NCI-H2171 (cell line): ENCODE data around the gene PIGBOS1.
"Not testable (repeated sequence)": the region's sequence is repeated elsewhere in the genome, so short reads cannot be mapped to it uniquely, and the experiment has no call there.

Experiments
- DNase-seq: peaks from one replicate; lab custom pipeline; 2025; lab: John Stamatoyannopoulos, UW

PIGBOS1 gene

DNA sequence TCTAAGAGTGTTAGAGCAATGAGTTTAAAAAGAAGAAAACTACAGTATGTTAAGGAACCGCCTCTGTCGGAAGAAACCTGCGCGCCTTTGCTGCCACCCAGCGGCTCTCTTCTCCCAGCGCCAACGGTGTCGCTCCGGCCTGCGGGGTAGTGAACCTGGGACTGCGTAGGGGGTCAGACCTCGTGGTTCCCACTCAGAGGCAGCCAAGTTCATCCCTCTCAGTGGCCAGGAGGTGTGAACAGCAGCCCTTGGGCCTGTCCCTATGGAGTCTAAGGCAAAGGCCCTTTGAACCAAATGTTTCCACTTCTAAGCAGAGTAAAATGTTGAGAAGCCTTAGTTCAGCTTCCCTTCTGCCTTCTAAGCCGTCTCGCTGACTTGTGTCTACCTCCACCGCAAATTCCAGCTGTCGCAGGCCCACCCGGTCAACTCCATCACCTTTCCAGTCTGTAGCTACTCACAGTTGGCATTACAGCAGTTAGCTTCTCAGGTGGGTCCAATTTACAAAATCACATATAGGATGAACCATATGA lies 28.3 kb downstream of the PIGBOS1 start:
- DNase-seq, result peak; percentile 46

DNA sequence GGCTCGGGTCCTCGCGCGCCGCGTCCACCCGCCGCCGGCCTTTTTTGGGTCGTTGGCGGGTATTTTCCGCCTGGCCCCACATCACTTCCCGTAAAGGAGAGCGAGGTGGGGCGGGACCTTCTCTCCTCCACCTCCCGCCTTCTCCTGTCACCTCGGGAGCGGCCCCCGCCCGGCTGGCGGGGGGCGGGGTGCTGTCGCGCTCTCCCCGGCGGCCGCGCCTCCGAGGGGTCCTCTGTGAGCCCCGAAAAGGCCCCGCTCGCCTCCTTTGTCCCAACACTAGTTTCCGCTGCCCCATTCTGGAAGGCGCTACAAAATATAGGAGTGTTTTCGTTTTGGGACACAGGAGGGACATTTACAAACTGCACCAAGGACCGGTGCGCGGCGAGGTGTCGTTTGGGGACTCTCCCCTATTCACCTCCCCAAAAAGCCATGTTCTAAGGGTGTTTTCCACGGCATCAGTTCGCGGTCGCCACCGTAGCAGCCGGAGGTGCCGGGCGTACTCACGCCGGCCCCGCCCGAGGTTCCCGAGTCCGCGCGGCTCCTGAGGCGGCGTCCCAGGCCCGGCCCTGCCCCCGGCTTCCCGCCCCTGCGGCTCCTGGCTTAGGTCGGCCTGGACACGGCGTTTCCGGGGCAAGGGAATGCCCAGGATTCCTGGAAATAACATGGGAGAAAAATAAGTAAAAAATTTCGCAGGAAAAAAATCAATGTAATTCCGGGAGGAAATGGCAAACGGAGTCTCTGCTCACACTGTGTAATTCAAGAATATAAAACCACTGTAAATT lies 29.0 kb downstream of the PIGBOS1 start, which contains the start of gene RAB27A:
Gene RAB27A, minus strand, starts transcription at position 68 of the 782 bp plus-strand sequence. CDS start 54,879 bp downstream, outside the sequence.
- DNase-seq, result peak; percentile 35

DNA sequence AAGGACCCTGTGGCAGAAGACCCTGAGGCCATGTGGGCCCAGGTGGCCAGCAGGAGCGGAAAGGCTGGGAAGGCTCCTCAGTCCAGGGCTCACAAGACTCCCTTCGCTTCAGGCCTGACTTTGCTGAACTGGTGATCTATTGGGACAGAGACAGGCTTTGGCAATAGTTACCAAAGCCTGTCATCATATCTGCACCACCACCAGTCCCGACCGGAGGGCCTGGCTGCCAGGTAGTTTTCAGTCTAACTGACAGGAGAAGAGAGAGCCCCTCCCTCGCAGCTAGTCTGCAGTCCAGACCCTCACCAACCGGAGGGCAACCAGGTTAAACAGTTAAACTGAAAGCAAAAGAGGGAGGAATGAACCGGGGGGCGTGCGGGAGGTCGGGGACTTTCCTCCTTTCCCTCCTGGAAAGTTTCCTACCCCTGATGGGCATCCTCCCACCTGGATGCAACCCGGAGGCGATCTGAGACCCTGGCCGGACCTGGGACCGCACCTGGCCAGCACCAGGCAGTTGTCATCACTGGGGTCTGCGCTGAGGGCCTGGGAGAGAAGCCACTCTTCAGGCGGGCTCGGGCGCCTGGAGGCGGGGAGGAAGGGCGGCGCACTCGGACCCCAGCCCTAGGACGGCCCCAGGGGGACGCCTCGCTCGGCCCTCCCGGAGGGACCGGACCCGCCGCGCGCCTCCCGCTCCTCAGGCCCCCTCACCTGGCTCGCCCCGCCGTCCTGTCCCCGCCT lies 29.7 kb downstream of the PIGBOS1 start:
- no peak for DNase-seq

DNA sequence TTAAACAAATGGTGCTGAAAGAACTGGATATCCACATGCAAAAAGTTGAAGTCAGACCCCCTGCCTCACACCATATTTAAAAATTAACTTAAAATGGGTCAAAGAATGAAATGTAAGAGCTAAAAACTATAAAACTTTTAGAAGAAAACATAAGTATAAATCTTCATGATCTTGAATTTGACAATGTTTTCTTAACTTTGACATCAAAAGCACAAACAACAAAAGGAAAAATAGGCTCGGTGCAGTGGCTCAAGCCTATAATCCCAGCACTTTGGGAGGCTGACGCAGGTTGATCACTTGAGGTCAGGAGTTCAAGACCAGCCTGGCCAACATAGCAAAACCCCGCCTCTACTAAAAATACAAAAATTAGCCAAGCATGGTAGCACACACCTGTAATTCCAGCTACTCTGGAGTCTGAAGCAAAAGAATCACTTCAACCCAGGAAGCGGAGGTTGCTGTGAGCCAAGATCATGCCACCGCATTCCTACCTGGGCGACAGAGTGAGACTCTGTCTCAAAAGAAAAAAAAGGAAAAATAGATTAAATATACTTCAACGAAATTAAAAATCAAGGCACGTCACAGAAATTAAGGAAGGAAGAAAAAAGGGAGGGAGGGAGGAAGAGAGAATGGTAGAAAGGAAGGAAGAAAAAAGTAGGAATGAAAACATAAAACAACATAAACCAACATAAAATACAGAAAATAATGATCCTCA lies 30.8 kb downstream of the PIGBOS1 start:
- no peak for DNase-seq

DNA sequence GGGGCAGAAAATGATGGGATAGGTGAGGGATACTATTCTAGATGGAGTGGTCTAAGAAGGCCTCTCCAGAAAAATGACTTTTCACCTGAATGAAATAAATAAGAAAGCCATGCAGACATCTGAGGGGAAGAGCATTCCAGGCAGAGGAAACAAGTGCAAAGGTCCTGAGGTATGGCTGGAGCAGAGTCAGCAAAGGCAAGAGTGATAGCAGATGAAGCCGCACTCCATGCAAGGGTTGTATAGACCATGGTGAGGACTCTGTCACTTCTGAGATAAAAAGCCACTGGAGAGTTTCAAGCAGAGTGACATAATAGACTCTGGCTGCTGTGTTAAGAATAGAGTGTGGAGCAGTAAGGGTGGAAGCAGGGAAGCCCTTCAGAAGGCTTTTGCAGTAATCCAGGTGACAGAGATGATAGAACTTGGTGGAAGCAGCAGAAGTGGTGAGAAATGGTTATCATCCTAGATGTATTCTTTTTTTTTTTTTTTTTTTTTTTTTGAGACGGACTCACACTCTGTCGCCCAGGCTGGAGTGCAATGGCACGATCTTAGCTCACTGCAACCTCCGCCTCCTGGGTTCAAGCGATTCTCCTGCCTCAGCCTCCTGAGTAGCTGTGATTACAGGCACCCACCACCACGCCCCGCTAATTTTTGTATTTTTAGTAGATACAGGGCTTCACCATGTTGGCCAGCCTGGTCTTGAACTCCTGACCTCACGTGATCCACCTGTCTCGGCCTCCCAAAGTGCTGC lies 32.3 kb downstream of the PIGBOS1 start:
- not testable (repeated sequence) for DNase-seq

DNA sequence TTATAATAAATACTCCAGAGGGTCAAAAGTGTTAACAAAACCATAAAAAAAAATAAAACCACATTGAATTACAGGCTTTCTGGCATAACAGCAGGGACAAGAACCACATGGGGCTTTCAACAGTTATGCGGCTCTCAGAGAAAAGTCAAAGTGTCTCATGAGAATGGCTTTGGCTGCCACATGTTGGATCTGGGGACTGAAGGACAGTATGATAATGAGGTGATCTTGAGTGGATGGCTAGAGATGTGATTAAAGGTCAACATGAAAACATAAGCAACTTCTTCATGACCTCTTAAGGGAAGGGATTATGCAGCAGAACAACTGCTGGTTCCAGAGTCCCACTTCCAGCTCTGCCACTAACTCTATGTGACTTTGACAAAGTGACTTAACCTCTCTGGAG lies 34.5 kb downstream of the PIGBOS1 start:
- DNase-seq, result no peak

DNA sequence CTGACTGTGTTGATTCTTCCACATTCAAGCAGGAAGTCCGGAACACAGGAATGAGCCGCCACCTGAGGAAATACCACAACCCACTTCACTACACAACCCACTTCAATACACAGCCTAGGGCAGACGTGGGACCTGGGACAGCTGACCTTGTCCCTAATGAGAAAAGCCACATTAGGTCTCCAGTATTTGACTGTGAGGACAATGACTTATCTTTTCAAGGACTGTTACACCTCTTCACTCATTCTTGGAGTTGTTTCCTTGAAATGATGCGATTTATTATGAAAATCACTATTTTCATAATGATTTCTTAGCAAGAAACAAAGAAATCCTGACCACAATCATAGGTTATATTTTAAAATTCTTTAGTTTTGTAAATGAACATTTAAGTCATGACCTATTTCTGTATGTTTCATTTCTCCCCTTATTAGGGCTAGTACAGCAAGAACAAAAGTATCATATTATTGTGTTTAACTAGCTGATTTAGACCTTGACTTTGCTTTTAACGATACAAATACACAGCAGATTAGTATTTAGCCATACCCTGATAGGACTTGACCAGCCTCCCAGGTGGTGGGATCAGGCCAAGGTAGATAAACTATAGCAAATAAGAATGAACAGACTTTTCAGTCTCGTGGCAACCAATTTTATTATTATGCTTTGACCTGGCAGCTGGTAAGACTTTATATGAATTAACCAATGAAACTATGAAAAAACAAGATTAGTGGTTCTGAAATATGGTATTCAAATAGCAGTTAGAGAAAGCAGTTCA lies 35.4 kb downstream of the PIGBOS1 start:
- DNase-seq, result no peak

DNA sequence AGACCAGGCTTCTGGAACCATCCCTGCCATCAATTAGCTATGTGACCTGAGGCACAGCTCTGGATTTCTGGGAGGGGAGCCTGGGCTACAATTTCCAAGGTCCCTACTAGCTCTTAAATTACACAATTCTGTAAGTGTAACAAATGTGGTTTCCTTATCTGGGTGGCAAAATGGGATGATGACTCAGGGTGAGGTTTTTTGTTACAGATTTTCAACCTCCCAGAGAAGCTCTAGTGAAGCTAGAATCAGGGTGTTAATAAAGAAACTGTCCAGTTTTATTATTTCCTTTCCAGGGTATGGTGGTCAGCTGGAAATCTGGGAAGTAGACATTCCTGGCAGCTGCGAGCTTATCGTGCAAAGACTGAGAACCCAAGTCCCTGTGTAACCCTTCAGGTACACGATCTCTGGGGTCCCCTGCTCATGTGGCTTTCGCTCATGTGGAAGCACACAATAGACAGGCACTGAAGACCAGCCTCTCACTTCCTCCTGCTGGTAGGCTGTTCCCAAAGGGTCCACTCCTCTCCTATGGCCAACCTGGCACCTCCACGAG lies 36.6 kb downstream of the PIGBOS1 start:
- no peak for DNase-seq

DNA sequence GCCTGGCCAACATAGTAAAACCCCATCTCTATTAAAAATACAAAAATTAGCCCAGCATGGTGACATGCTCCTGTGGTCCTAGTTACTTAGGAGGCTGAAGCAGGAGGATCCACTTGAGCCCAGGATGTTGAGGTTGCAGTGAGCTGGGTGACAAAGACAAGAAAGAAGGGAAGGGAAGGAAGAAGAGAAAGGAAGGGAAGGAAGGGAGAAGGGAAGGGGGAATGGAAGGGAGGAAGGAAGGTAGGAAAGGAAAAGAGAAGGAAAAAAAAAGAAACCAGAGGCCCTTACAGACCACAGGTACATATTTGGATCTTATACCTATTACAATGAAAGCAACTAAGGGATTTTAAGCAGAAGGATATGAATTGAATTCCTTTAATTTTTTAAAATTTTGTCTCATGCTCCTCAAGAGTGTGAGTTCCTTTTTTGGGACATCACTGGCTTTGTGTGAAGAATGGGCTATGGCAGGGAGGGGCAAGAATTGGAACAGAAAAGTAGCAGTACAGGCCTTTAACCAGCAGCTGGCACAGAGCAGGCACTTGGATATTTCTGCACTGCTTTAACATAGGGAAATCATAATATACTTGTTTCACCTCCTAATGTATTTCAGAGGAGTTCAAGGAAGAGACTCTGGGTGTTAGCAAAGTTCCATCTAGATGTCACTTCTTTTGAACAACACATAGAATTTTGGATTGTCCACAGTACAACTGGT lies 37.2 kb downstream of the PIGBOS1 start:
- no peak for DNase-seq

DNA sequence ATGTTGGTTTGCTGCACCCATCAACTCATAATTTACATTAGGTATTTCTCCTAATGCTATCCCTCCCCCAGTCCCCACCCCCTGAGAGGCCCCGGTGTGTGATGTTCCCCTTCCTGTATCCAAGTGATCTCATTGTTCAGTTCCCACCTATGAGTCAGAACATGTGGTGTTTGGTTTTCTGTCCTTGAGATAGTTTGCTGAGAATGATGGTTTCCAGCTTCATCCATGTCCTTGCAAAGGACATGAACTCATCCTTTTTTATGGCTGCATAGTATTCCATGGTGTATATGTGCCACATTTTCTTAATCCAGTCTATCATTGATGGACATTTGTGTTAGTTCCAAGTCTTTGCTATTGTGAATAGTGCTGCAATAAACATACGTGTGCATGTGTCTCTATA lies 38.3 kb downstream of the PIGBOS1 start:
- not testable (repeated sequence) for DNase-seq

DNA sequence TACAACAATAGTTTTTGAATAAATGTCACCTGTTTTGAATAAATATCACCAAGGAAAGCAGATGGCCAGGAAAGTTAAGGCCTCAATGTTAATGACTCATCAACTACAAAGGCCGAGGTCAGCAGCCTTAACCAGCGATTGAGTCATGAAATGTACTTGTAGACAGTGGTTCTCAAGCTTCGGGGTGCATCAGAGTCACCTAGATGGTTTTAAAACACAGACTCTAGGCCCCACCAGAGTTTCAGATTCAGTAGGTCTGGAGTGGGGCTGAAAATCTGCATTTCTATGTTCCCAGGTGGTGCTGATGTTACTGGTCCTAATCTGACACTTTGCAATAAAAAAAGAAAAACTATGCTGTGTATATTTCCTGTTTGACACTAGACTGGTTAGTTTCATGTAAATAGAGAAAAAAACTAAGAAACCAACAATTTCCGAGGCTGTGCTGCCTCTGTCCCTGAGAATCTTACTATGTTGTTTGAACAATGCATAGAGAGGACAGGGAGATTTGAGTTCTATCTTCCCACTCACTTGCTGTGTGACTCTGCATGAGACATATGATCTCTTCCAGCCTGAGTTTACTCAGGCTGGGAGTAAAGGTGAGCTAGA lies 39.1 kb downstream of the PIGBOS1 start:
- DNase-seq, result no peak

DNA sequence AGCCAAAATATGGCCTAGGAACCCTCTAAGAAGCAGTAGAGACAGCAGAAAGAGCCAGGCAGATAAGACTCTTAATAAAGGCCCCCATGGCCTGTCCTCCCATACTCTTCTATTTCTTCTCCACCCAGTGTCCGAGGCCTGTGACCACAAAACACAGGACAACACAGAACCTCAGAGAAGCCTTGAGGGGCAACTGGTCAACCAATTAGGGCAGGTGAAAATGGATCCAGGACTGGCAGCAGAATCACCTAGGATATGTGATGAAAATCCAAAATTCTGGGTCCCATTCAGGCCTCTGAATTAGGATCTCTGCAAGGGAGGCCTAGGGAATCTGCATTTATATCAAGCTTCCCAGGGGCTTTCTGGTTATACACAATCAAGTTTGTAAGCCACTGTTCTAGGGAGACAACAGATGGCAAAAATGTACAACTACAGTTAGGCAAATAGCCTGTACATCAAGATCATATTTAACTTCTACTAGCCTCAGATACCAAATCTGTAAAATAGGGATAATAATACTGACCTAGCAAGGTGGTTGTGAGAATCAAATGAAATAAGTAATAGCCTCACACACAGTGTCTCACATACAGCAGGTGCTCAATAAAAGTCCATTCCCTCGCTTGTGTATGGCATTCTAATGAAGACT lies 39.7 kb downstream of the PIGBOS1 start:
- no peak for DNase-seq

DNA sequence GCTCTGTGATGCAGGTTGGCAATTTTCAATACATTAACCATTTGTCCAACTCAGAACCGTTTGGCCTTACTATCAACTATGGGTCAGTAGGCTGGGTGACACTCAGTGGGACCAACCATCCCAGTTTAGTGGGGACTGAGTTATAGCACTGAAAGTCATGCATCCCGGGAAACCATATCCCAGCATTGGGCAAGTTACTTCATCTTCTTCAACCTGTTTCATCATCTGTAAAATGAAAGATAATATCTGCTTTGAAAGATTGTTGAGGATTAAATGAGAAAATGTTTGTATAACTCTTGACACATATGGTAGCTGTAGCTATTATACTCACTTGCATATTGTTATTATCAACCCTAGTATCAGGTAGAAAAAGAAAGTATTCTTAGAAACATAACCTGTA lies 41.2 kb downstream of the PIGBOS1 start:
- no peak for DNase-seq

DNA sequence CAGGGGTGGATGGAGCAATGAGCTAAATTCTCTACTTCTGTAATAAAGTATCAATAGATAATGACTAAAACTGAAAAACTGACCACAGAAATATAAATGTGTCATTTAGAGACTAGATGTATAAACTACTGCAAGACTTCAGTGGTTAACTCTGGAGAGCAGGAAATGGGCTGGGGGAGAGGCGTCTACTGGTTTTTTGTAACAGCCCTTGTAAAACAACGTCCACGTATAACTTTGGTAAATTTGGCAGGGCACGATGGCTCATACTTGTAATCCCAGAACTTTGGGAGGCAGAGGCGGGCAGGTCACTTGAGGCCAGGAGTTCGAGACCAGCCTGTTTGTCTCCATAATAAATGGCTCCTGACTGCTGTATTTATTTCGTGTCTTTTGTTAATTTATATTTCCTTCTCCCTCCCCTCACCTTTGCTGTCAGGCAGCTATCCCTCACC lies 41.8 kb downstream of the PIGBOS1 start:
- no peak for DNase-seq

DNA sequence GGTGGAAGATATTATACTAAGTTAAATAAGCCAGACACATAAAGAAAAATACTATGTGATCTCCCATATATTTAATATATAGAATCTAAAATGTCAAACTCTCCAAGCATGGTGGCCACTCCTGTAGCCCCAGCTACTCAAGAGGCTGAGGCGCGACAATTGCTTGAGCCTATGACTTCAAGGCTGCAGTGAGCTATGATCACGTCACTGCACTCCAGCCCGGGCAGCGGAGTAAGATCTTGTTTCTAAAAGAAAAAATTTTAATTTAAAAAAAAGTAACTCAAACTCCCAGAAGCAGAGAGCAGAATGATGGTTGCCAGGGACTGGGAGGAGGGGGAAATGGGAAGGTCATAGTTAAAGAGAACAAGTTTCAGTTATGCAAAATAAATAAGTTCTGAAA lies 42.6 kb downstream of the PIGBOS1 start:
- no peak for DNase-seq

DNA sequence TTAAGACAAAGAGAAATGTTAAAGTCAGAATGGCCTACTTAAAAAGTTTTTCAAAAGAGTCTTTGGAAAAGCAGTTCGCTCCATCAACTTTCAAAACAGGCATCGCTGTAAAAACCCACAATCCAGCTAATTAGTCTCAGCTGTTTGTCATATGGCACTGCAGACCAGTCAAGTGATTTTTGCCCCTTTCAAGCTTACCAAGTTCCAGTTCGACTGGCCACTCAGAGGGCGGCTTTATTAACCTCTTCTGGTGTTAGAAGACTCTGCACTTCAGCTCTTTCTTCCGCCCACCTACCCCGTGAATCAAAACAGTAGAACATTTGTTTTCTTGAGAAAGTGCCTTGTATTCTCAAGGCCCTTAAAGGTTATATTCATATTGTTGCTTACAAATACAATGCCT lies 48.6 kb downstream of the PIGBOS1 start:
- no peak for DNase-seq

DNA sequence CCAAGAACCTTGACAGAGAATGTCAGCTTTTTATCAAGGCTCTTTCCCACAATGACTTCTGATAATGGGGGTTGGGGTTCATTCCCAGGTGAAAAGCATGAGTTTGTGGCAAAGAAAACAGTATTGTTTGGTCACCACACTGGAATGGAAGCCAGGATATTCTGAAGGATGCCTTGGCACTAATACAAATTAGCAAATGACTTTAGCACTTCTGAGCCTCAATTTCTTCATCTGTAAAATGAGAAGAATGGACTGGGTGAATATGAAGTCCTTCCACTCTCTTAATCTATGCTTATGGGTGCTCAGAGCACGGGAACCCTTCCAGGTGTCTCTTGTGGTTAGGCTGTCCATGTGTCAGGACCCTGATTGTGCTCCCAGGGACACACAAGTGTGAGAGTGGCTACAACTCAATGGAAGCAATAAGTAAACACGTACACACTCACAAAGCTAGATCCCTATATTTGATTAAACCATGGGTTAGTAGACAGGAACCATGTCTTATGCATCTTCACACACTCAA lies 50.7 kb downstream of the PIGBOS1 start:
- DNase-seq, result no peak

DNA sequence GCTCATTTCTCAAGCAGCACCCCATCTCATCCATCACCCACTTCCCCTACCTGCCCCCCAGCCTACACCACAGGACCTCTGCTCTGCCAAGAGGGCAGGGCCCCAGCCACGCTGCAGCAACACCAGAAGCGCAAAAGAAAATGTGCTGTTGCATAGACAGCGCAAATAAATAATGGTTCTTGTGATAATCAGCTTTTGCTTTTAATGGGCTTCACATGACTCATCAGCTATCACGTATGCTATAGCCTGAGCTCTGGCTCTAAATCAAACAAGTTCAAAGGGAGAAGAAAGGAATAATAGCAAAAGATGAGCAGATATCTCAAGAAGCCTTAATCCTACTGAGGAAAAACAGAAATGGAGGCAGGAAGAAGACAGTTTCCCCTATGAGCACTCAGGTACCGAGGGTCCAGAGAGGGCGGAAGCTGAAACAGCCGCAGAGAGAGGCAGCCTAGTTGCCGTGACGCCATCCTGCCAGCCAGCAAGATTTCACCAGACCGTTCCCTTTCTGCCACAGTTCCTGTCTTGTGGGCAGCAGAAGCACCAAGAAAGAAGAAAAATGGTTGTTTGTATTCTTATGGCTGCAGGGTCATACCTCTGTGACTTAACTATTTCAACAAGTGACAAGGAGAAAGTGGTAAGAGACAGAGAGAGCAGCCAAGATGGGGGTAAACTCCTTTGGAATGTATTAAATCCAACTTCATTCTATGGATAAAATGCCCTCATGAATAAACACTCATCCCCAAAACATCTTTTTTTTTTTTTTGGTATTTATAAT lies 51.3 kb downstream of the PIGBOS1 start:
- DNase-seq, result no peak
